Measurements from ENCODE around the gene SELENON. TPM values are rescaled to one million over a fixed set of nuclear protein-coding genes. Genes with fewer than 3 reads are reported as not detected.
A peak's percentile ranks its signal among the peaks of the same experiment; 100 is the strongest.

The SELENON gene
- total RNA-seq, 1 donor from 2014 or later = 46.3 TPM

DNA sequence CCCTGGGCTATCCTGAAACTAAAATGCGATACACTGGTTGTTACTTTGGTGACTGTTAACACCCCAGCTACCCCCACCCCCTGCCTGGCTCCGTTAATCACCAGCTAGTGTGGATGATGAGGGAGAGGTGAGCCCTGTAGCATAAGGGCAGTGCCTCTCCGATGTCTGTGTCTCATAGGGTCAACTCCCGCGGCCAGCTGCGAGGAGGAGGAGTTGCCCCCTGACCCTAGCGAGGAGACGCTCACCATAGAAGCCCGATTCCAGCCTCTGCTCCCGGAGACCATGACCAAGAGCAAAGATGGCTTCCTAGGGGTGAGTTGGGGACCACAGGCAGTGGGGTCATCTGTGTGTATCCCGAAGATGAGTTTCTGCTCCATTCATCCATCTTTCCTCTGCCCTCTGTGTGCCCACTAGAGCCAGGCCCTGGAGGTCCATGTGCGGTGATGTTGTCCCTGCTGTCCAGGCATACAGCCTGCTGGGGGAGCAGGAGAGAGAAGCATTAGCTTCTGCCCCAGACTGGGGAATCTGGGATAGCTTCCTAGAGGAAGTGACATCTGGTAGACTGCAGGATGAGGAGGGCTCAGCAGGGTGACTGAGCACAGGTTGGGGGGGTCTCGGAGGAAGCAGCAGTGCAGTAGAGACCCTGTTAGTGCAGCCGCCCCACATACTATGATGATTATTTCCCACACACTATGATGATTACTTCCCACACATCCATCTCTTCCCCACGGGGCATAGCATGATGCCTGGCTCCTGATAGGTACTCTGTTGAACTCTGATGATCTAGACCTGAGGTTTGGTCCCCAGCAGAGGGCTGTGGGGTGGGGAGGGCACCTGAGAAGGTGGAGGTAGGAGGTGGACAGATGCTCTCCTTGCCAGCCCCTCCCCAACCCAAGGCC lies 5.2 kb downstream of the SELENON start:
- intact Hi-C loops (cut with micrococcal nuclease) = no loop called here
- DNase-seq (no peak), ATAC-seq (no peak)

- intact Hi-C loops (cut with micrococcal nuclease) = no loop called here
- peak; percentile 79 for ATAC-seq
- peak; percentile 68 for DNase-seq
Observed at GRCh38 chr1:25805863-25806225, 5.9 kb downstream of the SELENON start.

DNA sequence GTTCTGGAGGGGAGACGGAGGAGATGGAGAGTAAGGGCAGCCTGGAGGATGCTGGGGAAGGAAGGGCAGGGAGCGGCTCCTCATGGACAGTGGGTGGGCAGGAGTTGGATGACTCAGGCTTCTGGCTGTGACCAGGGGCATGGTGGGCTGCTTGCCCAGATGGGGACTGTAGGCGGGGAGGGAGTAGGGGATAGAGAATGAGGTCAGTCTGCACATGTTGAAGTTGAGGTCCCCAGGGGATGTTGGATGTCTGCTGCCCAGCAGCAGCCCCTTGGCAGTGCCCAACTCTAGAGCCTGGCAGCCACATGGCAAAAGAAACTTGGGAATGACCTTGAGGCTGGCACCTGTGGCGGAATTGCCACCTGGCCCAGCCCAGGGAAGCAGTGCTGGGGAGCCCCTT lies 6.4 kb downstream of the SELENON start:
- intact Hi-C loops (cut with micrococcal nuclease) = no loop called here
- DNase-seq (peak; percentile 56), ATAC-seq (peak; percentile 19)

GRCh38 chr1:25807480-25808390 lies 7.7 kb downstream of the SELENON start:
- ATAC-seq (peak; percentile 2), DNase-seq (no peak)
- intact Hi-C loops (cut with micrococcal nuclease) = no loop called here

GRCh38 chr1:25808481-25809244 lies 8.7 kb downstream of the SELENON start:
- intact Hi-C loops (cut with micrococcal nuclease) = no loop called here
- ATAC-seq (no peak), DNase-seq (no peak)

DNA sequence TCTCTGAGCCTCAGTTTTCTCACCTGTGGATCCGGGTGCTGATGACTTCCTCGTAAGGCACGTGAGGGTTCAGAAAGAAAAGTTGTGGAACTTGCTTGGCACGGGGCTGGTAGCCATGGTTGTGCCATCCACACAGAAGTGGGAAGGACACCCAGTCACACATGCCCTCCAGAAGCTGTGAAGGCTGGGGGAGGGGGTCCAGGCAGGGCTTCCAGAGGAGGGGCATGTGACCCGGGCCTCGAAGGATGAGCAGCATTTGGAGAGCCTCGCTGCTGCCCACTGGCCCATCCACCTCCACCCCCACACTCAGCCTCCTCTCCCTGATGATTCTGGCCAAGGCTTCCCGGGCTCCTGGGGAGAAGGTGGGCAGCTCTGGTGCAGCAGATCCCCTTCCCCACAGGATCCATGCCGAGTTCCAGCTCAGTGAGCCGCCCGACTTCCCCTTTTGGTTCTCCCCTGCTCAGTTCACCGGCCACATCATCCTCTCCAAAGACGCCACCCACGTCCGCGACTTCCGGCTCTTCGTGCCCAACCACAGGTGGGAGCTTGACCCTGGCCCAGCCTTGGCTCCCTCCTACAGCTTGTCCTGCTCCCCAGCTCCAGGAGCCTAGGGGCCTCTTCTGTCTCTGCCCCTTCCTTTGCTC lies 9.4 kb downstream of the SELENON start:
- DNase-seq (no peak), ATAC-seq (no peak)
- intact Hi-C loops (cut with micrococcal nuclease) = no loop called here

DNA sequence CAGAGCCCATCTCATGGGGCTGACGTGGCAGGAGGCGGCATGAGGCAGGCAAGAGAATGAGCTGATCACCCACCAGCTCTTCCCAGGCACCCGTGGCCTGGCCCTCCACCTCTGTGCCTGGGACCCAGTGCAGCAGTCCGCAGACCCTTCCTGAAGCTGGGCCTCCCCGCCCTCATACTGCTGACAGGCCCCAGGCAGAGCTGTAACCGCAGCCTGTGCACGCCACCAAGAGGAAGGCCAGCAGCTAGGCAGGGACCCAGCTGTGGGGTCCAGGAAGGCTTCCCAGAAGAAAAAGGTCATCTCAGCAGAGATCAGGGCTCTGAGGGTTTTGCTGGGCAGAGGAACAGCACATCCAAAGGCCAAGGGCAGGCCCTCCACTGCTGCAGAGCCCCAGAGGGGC lies 9.9 kb downstream of the SELENON start:
- intact Hi-C loops (cut with micrococcal nuclease) = no loop called here
- DNase-seq = no peak
- no peak for ATAC-seq

- DNase-seq (peak; percentile 86), ATAC-seq (peak; percentile 58)
- intact Hi-C loops (cut with micrococcal nuclease) = no loop called here
Observed at GRCh38 chr1:25810341-25811299, 10.6 kb downstream of the SELENON start.

DNA sequence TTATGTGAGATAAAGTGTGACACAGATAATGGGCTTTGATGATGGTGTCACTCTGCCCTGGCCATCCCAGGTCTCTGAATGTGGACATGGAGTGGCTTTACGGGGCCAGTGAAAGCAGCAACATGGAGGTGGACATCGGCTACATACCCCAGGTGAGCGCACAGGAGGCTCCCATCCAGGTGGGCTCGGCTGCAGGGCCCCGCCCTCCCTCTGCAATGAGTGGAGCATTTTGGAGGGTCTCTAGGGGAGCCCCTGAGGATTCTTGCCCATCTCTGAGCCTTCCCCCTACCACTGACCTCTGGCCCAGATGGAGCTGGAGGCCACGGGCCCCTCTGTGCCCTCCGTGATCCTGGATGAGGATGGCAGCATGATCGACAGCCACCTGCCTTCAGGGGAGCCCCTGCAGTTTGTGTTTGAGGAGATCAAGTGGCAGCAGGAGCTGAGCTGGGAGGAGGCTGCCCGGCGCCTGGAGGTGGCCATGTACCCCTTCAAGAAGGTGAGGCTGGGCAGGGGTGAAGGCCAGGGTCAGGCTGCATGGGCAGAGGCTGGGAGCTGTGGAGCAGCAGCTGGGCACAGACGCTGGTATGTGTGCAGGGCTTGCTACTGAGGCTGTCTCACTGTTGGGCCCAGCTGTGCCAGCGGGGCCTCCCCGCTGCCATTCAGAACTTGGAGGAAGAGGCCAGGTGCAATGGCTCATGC lies 11.5 kb downstream of the SELENON start:
- ATAC-seq = no peak
- intact Hi-C loops (cut with micrococcal nuclease) = no loop called here
- no peak for DNase-seq

DNA sequence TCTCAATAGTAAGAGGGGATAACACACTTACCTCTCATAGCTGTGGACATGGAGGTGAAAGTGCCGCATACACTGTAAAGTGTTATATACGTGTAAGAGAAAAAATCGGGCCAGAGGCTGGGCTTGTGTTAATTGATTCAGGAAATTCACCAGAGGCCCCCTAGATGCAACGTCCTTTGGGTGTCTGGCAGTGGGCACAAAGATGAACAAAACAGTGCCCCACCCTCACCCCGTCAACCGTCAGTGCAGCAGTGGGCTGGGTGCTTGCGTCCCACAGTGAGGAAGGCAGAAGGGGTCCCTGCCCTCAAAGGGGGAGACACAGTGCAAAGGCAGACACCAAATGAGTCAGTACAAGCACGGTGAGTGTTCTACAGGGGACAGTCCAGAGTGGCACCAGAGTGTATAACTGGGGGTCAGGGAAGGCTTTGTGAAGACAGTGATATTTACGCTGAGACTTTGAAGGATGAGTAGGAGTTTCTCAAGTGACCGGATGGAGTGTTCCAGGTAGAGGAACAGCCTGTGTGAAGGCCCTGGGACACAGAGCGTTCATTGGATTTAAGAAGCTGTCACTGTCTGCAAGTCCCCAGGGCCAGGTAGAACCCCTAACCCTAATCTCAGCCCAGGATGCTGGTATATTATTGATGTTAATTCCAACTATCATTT lies 13.2 kb downstream of the SELENON start:
- DNase-seq = no peak
- intact Hi-C loops (cut with micrococcal nuclease) = no loop called here
- no peak for ATAC-seq

DNA sequence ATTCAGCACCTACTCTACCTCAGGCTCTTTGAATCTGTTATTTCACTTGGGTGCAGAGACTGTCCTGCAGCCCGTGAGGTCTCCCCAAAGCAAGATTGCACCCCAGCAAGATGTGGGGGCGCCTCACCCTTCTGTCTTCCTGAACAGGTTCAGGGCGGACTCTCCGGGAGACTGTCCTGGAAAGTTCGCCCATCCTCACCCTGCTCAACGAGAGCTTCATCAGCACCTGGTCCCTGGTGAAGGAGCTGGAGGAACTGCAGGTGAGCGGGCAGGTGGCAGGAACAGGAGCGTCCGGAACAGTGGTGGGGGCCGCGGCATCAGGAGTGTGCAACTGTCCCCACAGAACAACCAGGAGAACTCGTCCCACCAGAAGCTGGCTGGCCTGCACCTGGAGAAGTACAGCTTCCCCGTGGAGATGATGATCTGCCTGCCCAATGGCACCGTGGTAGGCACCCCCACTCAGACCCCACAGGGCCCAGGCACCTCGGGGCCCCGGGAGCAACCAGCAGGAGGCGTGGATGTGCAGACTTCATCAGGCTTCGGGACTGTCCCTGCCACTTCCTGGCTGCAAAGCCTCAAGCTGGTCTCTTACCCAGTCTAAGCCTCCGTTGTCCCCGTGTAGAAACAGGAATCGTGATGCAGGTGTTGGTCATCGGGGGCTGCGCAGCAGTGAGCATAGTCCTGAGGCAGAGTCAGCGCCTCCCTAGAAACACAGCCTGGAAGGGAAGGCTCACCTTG lies 13.9 kb downstream of the SELENON start:
- DNase-seq (no peak), ATAC-seq (no peak)
- intact Hi-C loops (cut with micrococcal nuclease) = no loop called here

GRCh38 chr1:25814549-25815087 lies 14.6 kb downstream of the SELENON start:
- intact Hi-C loops (cut with micrococcal nuclease) = no loop called here
- ATAC-seq = no peak
- DNase-seq = no peak

GRCh38 chr1:25815208-25816111 lies 15.5 kb downstream of the SELENON start:
- no peak for ATAC-seq
- DNase-seq = no peak
- intact Hi-C loops (cut with micrococcal nuclease) = no loop called here

DNA sequence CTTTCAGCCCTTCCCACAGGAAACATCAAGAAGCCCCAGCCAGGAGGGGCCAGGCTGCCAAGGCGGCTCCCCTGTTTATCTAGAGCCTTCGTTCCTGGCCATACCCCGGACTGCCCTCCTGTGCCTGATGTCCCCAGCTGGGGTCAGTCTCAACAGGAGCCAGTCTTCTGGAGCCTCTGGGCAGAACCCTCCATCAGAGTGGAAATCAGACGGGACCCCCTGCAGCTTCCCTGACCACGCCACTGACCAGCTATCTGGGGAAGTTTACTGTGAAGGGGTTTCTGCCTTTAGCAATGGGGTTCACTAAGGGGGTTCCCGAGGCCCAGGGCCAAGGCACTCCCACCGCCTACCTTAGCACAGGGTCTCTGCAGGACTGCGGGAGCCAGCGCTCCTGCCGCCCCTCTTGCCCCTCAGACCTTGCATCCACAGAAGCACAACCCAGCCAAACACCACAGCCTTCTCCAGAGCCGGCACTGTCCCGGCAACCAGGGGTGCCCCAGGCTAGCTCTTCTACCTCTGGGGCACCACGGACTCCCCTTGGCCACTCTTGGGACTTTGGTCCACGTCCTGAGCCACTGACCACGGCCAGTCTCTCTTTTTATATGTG lies 16.2 kb downstream of the SELENON start:
- ATAC-seq = no peak
- intact Hi-C loops (cut with micrococcal nuclease) = no loop called here
- DNase-seq = no peak

All from left ventricle myocardium superior (tissue), 1 donor.